ENCODE measurements around the gene RAB11FIP3. TPM values are rescaled to one million over a fixed set of nuclear protein-coding genes. Genes with fewer than 3 reads are reported as not detected.

The RAB11FIP3 gene
- total and polyA plus RNA-seq, 10 of the 15 experiments (the other 5 are each of a cell fraction or from before 2014, with no cell fraction given): 1.2 to 27.3 (median 7.7) TPM

- TF ChIP-seq REST (IDR thresholded peaks at IDR 0.05; ENCODE audit: low read depth, low read length) (no peak), HDGF (IDR thresholded peaks at IDR 0.05) (no peak), SMARCA5 (IDR thresholded peaks at IDR 0.05) (peak; percentile 36; the same call in 1 of the 2 replicates), ZBTB11 (CRISPR knock-in tag; IDR thresholded peaks at IDR 0.05) (no peak), SIX5 (IDR thresholded peaks at IDR 0.05; ENCODE audit: low read depth, low read length, severe bottlenecking) (no peak), TBL1XR1 (IDR thresholded peaks at IDR 0.05; ENCODE audit: low read depth, low read length) (no peak), MTA3 (IDR thresholded peaks at IDR 0.05; ENCODE audit: borderline replicate concordance, low read length) (no peak), MYC (IDR thresholded peaks at IDR 0.05; ENCODE audit: insufficient read depth, insufficient read length, insufficient replicate concordance, low read length, severe bottlenecking) (no peak), NR2C1 (IDR thresholded peaks at IDR 0.05) (no peak), POLR2A (IDR thresholded peaks at IDR 0.05; ENCODE audit: low read depth, low read length) (peak; percentile 82), IKZF1 (conservative IDR thresholded peaks at IDR 0.05) (peak; percentile 46), ZZZ3 (IDR thresholded peaks at IDR 0.05; ENCODE audit: control insufficient read depth, insufficient read length, low read depth) (no peak), EP300 (IDR thresholded peaks at IDR 0.05; ENCODE audit: borderline replicate concordance in 1 of 2, control insufficient read depth in 1 of 2, low read depth in 2 of 2, low read length in 2 of 2) (no peak), JUND (IDR thresholded peaks at IDR 0.05; ENCODE audit: low read depth, low read length) (no peak), STAT3 (IDR thresholded peaks at IDR 0.05; ENCODE audit: low read depth, low read length) (no peak), HDAC2 (IDR thresholded peaks at IDR 0.05) (no peak), HCFC1 (IDR thresholded peaks at IDR 0.05; ENCODE audit: low read length) (no peak), TARDBP (IDR thresholded peaks at IDR 0.05; ENCODE audit: borderline replicate concordance) (no peak), SMAD1 (IDR thresholded peaks at IDR 0.05; ENCODE audit: low read depth, partially characterized antibody) (no peak), MLLT1 (IDR thresholded peaks at IDR 0.05) (no peak), ZNF622 (IDR thresholded peaks at IDR 0.05) (no peak), USF2 (IDR thresholded peaks at IDR 0.05; ENCODE audit: borderline replicate concordance, low read depth, low read length) (no peak)
Observed at GRCh38 chr16:381789-382717, 43.4 kb upstream of the RAB11FIP3 start, which contains the start of gene PGAP6 (continued).
